K562 (cell line): ENCODE measurements around the gene GMPR. TPM values are rescaled to one million over a fixed set of nuclear protein-coding genes. Genes with fewer than 3 reads are reported as not detected.

Experiments
- ARID1B ChIP-seq: fragments of 450-650 bp; IDR thresholded peaks from 2 replicates; pipeline ENCODE4 v1.6.1; 2016; ENCODE audit warnings: antibody characterized with exemption, mild to moderate bottlenecking, inconsistent platforms
- CLOCK ChIP-seq: fragments of 250-450 bp; sonication (Bioruptor Pico); IDR thresholded peaks from 2 replicates; pipeline ENCODE4 v1.4.0; 2020; ENCODE audit warnings: mild to moderate bottlenecking, moderate library complexity, borderline replicate concordance
- CREBBP ChIP-seq: IDR thresholded peaks from one replicate; pipeline ENCODE4 v1.6.1; 2012; ENCODE audit warnings: low read depth, mild to moderate bottlenecking, control low read depth, inconsistent platforms, low read length
- CTCF ChIP-seq, 3 experiments: IDR thresholded peaks in 2 of 3; conservative IDR thresholded peaks in 1 of 3; 2 replicates each; pipeline ENCODE4 v1.5.1; 2011 to 2012; ENCODE audit warnings: low read length in 3 of 3, mild to moderate bottlenecking in 3 of 3, control low read depth in 2 of 3, improper control_type of control experiment in 1 of 3, inconsistent platforms in 1 of 3, low read depth in 1 of 3, mixed read lengths in 1 of 3, moderate library complexity in 1 of 3; ENCODE audit not compliant: insufficient read depth in 2 of 3
- DMBX1 ChIP-seq: fragments of 250-450 bp; sonication (Bioruptor Pico); IDR thresholded peaks from 2 replicates; pipeline ENCODE4 v1.8.0; 2022; ENCODE audit warnings: inconsistent platforms, mild to moderate bottlenecking, moderate library complexity, borderline replicate concordance
- ETV5 ChIP-seq: sonication (generic); formaldehyde crosslinking; IDR thresholded peaks from 2 replicates; pipeline ENCODE4 v1.4.0; 2020; ENCODE audit warnings: low read depth, mild to moderate bottlenecking, missing genetic modification reagents
- HNRNPH1 ChIP-seq: fragments of 200-400 bp; formaldehyde crosslinking; optimal IDR thresholded peaks from 2 replicates; pipeline ENCODE3; 2017; ENCODE audit warnings: low read depth, mild to moderate bottlenecking, low read length, moderate library complexity
- KLF6 ChIP-seq: fragments of 250-450 bp; sonication (Bioruptor Pico); IDR thresholded peaks from 2 replicates; pipeline ENCODE4 v1.4.0; 2020; ENCODE audit warnings: mild to moderate bottlenecking, moderate library complexity, borderline replicate concordance
- NFIC ChIP-seq: fragments of 450-650 bp; IDR thresholded peaks from 2 replicates; pipeline ENCODE4 v1.6.1; 2017; ENCODE audit warnings: mild to moderate bottlenecking, inconsistent platforms
- OTX1 ChIP-seq: fragments of 450-650 bp; formaldehyde crosslinking; IDR thresholded peaks from 2 replicates; pipeline ENCODE4 v1.4.0; 2022; ENCODE audit warnings: mild to moderate bottlenecking
- RAD21 ChIP-seq, 2 experiments: fragments of 250-450 bp in 1 of 2; fragments of 450-650 bp in 1 of 2; sonication (Bioruptor Pico) in 1 of 2; formaldehyde crosslinking in 1 of 2; IDR thresholded peaks in 1 of 2; conservative IDR thresholded peaks in 1 of 2; 2 replicates each; pipeline versions ENCODE4 v1.4.0 to v1.8.0; 2020 to 2022; ENCODE audit warnings: mild to moderate bottlenecking in 2 of 2, moderate library complexity in 1 of 2
- RBBP5 ChIP-seq: fragments of 200-600 bp; sonication (generic); IDR thresholded peaks from 2 replicates; pipeline ENCODE4 v1.6.1; 2012; ENCODE audit warnings: borderline replicate concordance, mild to moderate bottlenecking, low read length, control low read depth, inconsistent platforms; ENCODE audit not compliant: insufficient read depth, poor library complexity, severe bottlenecking
- RBM22 ChIP-seq: fragments of 200-400 bp; formaldehyde crosslinking; IDR thresholded peaks from 2 replicates; pipeline ENCODE4 v1.6.1; 2018; ENCODE audit warnings: low read length, low read depth; ENCODE audit not compliant: poor library complexity, severe bottlenecking
- RCOR1 ChIP-seq, 2 experiments: IDR thresholded peaks; 2 replicates each; pipeline ENCODE4 v1.6.1; 2012; ENCODE audit warnings: low read depth in 2 of 2, low read length in 2 of 2, borderline replicate concordance in 1 of 2, improper control_type of control experiment in 1 of 2
- ZBTB26 ChIP-seq: fragments of 450-650 bp; formaldehyde crosslinking; IDR thresholded peaks from 2 replicates; pipeline ENCODE4 v1.4.0; 2022; ENCODE audit warnings: missing genetic modification characterization
- ZFX ChIP-seq: sonication (generic); formaldehyde crosslinking; IDR thresholded peaks from 2 replicates; pipeline ENCODE4 v1.8.0; 2022; ENCODE audit warnings: mild to moderate bottlenecking, missing genetic modification reagents, moderate library complexity
- ZNF274 ChIP-seq: IDR thresholded peaks from 2 replicates; pipeline ENCODE4 v1.6.1; 2011; ENCODE audit warnings: low read depth, mild to moderate bottlenecking, low read length, moderate library complexity, borderline replicate concordance
- ZNF384 ChIP-seq: IDR thresholded peaks from 2 replicates; pipeline ENCODE4 v1.6.1; 2012; ENCODE audit warnings: low read depth, low read length, improper control_type of control experiment
- polyA plus RNA-seq, 8 experiments: library from polyadenylated mRNA; depleted of rRNA in 4 of 8; stranded (reverse) in 5 of 8; unstranded in 3 of 8; fragments of >200 nt; fragmentation: Nextera tagmentation in 2 of 8; fragmentation: Illumina TruSeq in 1 of 8; extraction: Ambion mirVana in 2 of 8; extraction: Trizol in 1 of 8; gene quantifications; 2 replicates each; pipeline versions ENCODE4 v1.2.1 to v1.2.3, GENCODE V29; 2011 to 2014; ENCODE audit warnings: inconsistent platforms in 1 of 8, missing spikeins in 1 of 8
- total RNA-seq, 7 experiments: library from RNA; depleted of rRNA in 6 of 7; stranded (reverse); fragments of >200 nt in 6 of 7; fragmentation: Illumina TruSeq in 2 of 7; extraction: Trizol in 2 of 7; gene quantifications; 2 replicates each; pipeline versions ENCODE4 v1.2.1 to v1.2.3, GENCODE V29; 2011 to 2021; ENCODE audit warnings: low replicate concordance in 1 of 7
- TF ChIP-seq, protein P1 (sequence below), 2 experiments: fragments of 450-650 bp; conservative IDR thresholded peaks; 2 replicates each; pipeline ENCODE4 v1.6.1; 2017; ENCODE audit warnings: mild to moderate bottlenecking in 2 of 2, moderate library complexity in 2 of 2

GMPR gene
- total and polyA plus RNA-seq, 9 of the 15 experiments (the other 6 are each of a cell fraction or from before 2014, with no cell fraction given), result 34.6 to 83.7 (median 49.8) TPM

GRCh38 chr6:16316741-16317251 lies 78.4 kb downstream of the GMPR start (continued):
- TF ChIP-seq, protein P1, sequence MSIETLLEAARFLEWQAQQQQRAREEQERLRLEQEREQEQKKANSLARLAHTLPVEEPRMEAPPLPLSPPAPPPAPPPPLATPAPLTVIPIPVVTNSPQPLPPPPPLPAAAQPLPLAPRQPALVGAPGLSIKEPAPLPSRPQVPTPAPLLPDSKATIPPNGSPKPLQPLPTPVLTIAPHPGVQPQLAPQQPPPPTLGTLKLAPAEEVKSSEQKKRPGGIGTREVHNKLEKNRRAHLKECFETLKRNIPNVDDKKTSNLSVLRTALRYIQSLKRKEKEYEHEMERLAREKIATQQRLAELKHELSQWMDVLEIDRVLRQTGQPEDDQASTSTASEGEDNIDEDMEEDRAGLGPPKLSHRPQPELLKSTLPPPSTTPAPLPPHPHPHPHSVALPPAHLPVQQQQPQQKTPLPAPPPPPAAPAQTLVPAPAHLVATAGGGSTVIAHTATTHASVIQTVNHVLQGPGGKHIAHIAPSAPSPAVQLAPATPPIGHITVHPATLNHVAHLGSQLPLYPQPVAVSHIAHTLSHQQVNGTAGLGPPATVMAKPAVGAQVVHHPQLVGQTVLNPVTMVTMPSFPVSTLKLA (conservative IDR thresholded peaks at IDR 0.05), result no peak
- TF ChIP-seq RAD21 (CRISPR knock-in tag; conservative IDR thresholded peaks at IDR 0.05 in 1 of 2, IDR thresholded peaks at IDR 0.05 in 1 of 2), result peak in 1 of 2 experiments; percentile 36; a peak in 2 of 4 replicates
- no peak for TF ChIP-seq ARID1B
- no peak for TF ChIP-seq HNRNPH1
- peak; percentile 77 to 92 (median 89) for TF ChIP-seq CTCF (IDR thresholded peaks at IDR 0.05 in 2 of 3, conservative IDR thresholded peaks at IDR 0.05 in 1 of 3; ENCODE audit: insufficient read depth in 2 of 3, low read depth in 1 of 3, low read length in 3 of 3)
- TF ChIP-seq KLF6 (CRISPR knock-in tag), result no peak
- peak in 1 of 2 experiments; percentile 9; a peak in 1 of 4 replicates for TF ChIP-seq RCOR1 (IDR thresholded peaks at IDR 0.05; ENCODE audit: borderline replicate concordance in 1 of 2, low read depth in 2 of 2, low read length in 2 of 2)
- no peak for TF ChIP-seq ZFX
- no peak for TF ChIP-seq OTX1 (CRISPR knock-in tag)
- no peak for TF ChIP-seq ETV5 (CRISPR knock-in tag)
- TF ChIP-seq RBBP5, result no peak
- peak; percentile 22; the same call in 1 of the 2 replicates for TF ChIP-seq DMBX1
- TF ChIP-seq CLOCK, result no peak
- TF ChIP-seq ZNF274, result no peak
- TF ChIP-seq RBM22, result no peak
- TF ChIP-seq ZNF384, result peak; percentile 100
- TF ChIP-seq NFIC, result no peak
- no peak for TF ChIP-seq ZBTB26 (CRISPR knock-in tag)
- no peak for TF ChIP-seq CREBBP
